ENCODE measurements around the gene LASP1.

Gene LASP1

GRCh38 chr17:38883592-38884526 lies 14.0 kb downstream of the LASP1 start:
- peak; percentile 54 to 56 for DNase-seq (ENCODE audit: low read depth in 2 of 2)
- H3K4me3 ChIP-seq (replicated peaks in 1 of 2; ENCODE audit: low read depth in 2 of 2, low read length in 2 of 2): no peak overlapping the region
- TF ChIP-seq CTCF (IDR thresholded peaks at IDR 0.05; ENCODE audit: low read depth, low read length): peak; percentile 21

- no peak for DNase-seq (ENCODE audit: low read depth in 2 of 2)
- no peak for TF ChIP-seq CTCF (IDR thresholded peaks at IDR 0.05; ENCODE audit: low read depth, low read length)
- H3K4me3 ChIP-seq (replicated peaks in 1 of 2; ENCODE audit: low read depth in 2 of 2, low read length in 2 of 2): no peak overlapping the region
These were observed 15.3 kb downstream of the LASP1 start for GRCh38 chr17:38885044-38885727.

GRCh38 chr17:38885728-38886642 lies 16.1 kb downstream of the LASP1 start:
- DNase-seq (ENCODE audit: low read depth in 2 of 2): peak in 1 of 2 donors; percentile 35
- H3K4me3 ChIP-seq (replicated peaks in 1 of 2; ENCODE audit: low read depth in 2 of 2, low read length in 2 of 2): no peak overlapping the region
- TF ChIP-seq CTCF (IDR thresholded peaks at IDR 0.05; ENCODE audit: low read depth, low read length): no peak

GRCh38 chr17:38886643-38887010 lies 16.8 kb downstream of the LASP1 start:
- no peak overlapping the region for H3K4me3 ChIP-seq (replicated peaks in 1 of 2; ENCODE audit: low read depth in 2 of 2, low read length in 2 of 2)
- no peak for TF ChIP-seq CTCF (IDR thresholded peaks at IDR 0.05; ENCODE audit: low read depth, low read length)
- no peak for DNase-seq (ENCODE audit: low read depth in 2 of 2)

GRCh38 chr17:38888842-38889241 lies 19.0 kb downstream of the LASP1 start:
- no peak for DNase-seq (ENCODE audit: low read depth in 2 of 2)
- H3K4me3 ChIP-seq (replicated peaks in 1 of 2; ENCODE audit: low read depth in 2 of 2, low read length in 2 of 2): no peak overlapping the region
- no peak for TF ChIP-seq CTCF (IDR thresholded peaks at IDR 0.05; ENCODE audit: low read depth, low read length)

- H3K4me3 ChIP-seq (replicated peaks in 1 of 2; ENCODE audit: low read depth in 2 of 2, low read length in 2 of 2): no peak overlapping the region
- TF ChIP-seq CTCF (IDR thresholded peaks at IDR 0.05; ENCODE audit: low read depth, low read length): no peak
- DNase-seq (ENCODE audit: low read depth in 2 of 2): no peak
These were observed 20.0 kb downstream of the LASP1 start for GRCh38 chr17:38889745-38890409.

Data from cardiac fibroblast (primary cell).